GM08714 (cell line): ENCODE data around the gene ZNF782.

Experiments used
- H3K4me3 ChIP-seq: fragments of 200-500 bp; sonication (Bioruptor generic); 2 replicates; pipeline ENCODE4 v1.5.1; 2014; ENCODE audit warnings: mild to moderate bottlenecking, low read length, inconsistent platforms
- ZNF274 ChIP-seq: IDR thresholded peaks from 2 replicates; pipeline ENCODE4 v1.6.1; 2012; ENCODE audit warnings: mild to moderate bottlenecking, low read depth, low read length

ZNF782 gene

DNA sequence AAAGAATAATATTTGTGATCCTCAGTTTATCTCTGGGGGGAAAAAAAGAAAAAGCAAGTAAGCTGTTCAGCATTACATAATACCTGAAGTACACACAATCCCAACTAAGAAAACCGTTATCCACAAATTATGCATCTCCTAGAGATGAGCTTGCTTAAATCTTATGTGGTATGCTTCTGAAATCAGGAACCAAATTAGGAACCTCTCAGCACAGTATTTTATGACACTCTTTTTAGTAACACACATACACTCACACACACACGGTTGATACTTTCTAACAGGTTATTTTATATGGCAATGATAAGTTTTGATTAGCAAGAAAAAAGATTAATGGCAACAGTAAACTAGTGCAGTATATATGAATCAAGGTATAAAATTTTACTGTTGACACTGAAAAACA, 75.2 kb downstream of the ZNF782 start:
- H3K4me3 ChIP-seq: no peak overlapping the region
- no peak for TF ChIP-seq ZNF274

GRCh38 chr9:96777426-96777864, 76.9 kb downstream of the ZNF782 start:
- no peak for TF ChIP-seq ZNF274
- H3K4me3 ChIP-seq: peak overlapping the region; percentile 94

DNA sequence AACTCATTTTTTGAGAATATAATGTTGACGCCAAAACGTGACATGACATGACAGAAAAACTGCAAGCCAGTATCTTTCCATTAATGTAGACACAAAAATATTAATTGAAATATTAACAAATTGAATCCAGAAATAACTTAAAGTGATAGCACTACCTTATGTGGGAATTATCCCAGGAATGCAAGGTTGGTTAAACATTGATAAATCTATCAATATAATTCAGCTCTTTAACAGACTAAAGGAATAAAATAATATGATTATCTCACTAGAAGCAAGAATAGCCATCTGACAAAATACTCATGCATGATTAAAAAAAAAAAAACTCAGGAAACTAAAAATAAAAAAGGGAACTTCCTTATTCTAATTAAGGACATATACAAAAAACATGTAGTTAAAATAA, 83.2 kb downstream of the ZNF782 start:
- no peak for TF ChIP-seq ZNF274
- no peak overlapping the region for H3K4me3 ChIP-seq

GRCh38 chr9:96769989-96770388, 84.3 kb downstream of the ZNF782 start:
- no peak overlapping the region for H3K4me3 ChIP-seq
- TF ChIP-seq ZNF274: no peak
